GM18861 (cell line): Measurements from ENCODE around the gene ANO7.

Experiments
- ATAC-seq: cut with Tn5 transposase; IDR thresholded peaks from one replicate; pipeline ENCODE4 v1.9.1; 2021; ENCODE audit not compliant: unreplicated experiment

ANO7 gene

DNA sequence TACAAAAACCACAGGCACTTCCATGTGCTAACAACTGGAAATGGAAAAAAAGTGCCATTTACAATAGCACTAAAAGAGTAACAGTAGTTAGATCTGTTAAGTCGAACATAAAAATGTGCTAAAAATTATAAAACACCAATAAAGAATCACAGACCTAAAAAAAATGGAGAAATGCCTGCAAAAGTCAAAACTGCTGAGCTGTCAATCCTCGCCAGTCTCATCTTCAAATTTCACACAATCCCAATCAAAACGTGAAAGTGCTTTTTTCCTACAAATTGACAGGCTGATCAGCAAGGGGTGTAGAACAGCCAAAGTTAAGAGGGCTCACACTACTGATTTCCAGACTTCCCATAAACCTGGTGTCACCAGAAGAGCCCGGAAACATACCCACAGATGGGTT, 53.2 kb downstream of the ANO7 start:
- no peak for ATAC-seq

GRCh38 chr2:241242306-241242705, 53.8 kb downstream of the ANO7 start:
- ATAC-seq, result no peak

- no peak for ATAC-seq
Observed at GRCh38 chr2:241244368-241244767, 55.9 kb downstream of the ANO7 start.

DNA sequence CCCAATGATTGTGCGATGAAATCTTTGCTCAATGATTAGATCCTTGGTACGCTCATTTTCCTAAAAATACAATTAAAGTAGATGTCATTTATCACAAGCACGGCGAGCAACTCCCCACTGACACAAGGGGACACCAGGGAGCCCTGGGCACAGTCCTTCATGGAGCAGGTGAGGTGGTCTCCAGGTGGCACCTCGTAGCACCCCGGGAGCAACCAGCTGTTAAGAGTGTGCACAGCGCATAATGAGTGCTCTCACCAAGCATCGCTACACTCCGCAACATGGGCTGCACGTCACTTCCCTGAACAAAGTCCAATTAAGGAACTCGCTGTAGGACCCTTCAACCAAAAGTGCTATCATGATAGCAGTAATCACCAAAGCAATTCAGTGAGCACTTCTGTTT, 59.8 kb downstream of the ANO7 start:
- no peak for ATAC-seq

DNA sequence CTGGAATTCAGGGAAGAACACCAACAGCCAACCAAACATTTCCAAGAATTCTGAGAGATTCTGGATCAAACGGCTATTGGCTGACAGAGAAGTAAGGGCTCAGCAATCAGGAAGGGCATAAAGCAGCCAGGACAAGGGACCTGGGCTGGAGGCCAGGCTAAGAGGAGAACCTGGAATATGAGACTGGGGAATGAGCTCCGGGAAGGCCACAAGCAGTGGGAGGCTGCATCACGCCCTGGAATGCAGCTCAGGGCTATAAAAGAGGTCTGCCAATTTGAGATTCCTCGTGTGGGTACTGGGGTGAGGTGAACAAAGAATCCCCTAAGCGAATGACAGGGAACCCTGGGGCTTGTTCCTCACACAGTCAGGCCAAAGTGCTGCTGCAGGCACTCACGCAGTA, 60.4 kb downstream of the ANO7 start:
- ATAC-seq, result no peak

DNA sequence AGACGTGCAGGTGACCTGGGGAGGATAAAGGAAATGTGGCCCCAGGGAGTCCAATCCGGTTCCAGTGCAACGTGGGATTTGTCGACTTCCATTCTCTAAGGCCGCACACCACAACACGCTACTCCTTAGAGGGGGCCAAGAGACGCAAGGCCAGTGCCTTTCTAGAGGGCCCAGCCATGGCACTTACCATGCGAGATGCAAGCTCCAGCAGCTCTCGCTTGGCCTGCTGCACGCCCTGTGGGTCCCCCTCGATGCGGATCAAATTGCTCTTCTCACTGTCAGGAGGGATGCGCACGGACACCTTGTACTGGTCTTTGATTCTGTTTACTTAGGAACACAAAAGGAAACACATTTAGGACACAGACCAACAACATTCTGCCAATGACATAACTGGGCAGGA, 61.2 kb downstream of the ANO7 start:
- ATAC-seq, result no peak

- ATAC-seq, result no peak
Observed at GRCh38 chr2:241252778-241253475, 64.5 kb downstream of the ANO7 start.

GRCh38 chr2:241254904-241255351, 66.5 kb downstream of the ANO7 start:
- ATAC-seq, result no peak

DNA sequence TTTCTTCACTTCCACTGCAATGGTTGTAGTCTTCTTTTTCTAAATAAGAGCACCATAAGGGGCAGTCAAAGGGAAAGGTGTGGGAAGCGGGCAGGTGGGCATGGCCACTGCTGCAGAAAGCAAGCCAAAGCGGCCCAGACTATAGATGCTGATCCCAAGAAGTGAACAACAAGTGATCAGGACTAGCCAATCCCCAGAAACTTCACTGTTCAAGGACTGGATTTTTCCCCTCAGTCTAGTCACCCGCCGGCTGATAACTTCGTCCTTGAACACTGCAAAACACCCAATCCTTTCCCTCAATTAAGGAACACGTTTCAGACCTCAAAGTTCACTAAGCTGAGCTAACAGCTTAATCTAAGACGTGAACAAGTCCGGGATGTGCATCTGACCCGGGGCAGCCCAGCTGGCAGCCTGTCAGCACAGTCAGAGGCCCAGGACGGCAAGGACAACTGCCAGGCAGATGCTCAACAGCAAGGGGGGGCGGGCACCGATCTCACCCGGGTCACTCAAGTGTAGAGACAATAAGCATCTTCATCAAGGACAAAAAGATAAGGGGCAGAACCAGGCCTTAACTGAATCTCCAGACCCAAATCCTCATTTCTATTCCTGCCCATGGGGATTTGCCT, 67.2 kb downstream of the ANO7 start:
- ATAC-seq, result no peak

GRCh38 chr2:241256168-241256545, 67.7 kb downstream of the ANO7 start:
- ATAC-seq, result no peak

DNA sequence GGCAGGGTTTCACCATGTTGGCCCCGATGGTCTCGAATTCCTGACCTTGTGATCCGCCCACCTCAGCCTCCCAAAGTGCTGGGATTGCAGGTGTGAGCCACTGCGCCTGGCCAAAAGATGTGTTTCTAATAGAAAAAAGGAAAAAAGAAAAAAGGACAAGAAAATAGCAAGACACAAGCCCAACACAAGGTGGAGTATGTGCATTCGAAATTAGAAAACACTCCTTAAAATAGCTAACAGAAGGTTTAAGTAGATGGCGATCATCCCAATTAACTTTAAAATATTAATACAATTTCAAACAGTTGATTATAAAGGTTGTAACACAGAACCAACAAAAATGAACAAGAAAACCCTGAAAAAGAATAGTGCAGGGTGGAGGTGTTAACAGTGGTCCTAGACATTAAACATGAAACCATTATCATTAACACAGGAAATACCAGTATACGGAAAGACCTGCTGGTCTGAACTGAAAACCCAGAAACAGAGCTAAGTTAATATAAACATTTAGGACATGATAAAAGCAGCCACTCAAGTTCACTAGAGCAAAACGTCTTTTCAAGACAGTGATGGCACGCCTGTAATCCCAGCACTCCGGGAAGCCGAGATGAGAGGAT, 69.0 kb downstream of the ANO7 start:
- no peak for ATAC-seq

DNA sequence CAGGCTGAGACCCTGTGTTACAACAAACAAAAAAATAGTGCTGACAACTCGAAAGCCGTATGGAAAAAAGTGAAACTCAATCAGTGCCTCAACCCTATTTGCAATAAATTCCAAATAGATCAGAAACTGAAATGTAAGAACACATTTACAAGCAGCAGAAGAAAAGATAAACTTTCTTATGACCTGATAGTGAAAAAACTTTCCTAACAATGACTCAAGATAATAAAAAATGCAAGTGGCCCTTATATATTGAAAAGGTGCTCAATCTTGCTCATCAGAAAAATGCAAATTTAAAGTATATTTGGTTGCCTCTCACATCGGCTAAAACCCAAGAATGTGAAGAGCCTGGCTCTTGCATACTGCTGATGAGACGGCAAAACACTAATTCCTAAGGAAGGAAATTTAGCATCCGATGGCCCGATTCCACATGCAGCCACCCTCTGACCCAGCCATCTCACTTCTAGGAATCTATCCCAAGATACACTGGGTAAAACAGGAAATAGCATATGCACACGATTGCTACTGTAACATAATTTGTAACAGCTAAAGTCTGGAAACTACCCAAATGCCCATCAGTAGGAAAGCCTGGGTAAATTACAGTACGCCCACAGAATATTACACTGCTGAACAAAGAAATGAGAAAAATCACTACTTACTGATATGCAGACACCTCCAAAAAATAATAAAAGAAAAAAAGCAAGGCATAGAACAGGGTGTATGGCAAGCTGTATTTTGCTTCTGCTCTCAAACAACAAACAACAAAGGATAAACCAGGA, 70.2 kb downstream of the ANO7 start:
- no peak for ATAC-seq

GRCh38 chr2:241260911-241261310, 72.4 kb downstream of the ANO7 start:
- ATAC-seq, result no peak

DNA sequence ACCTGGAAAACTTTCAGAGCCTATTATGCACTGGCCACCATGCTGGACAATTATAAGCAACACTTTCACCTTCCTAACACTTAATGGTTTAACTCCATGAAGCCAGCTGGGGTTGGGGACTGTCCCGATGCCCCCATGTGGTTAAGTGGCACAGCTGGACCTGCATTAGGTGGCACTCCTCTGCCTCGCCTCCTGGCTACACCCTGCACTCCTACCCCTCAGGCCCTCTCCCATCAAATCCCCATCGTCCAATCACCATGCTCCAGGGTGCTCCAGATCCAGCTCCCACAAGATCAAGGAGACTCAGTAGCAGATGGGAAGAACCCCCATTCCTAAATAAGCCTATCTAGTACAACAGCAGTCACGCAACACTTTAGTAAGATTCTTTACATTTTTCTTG, 73.2 kb downstream of the ANO7 start:
- no peak for ATAC-seq

DNA sequence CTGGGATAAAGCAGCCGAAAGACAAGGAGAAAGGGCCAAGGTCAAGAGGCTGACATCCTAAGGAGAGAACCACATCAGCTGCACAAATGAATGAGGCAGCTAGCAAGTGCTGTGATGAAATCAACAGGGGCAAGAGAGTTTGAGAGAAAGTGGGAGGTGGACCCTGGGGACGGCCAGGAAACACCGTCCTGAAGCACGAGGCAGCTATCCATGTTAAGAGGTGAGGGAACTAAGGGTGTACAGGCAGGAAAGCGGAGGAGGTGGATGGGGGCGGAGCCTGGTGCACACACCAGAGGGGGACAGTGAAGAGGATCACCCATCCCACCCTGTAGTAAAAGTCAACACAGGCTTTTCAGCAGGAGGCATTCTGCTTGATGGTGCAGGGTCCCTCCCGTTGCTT, 74.6 kb downstream of the ANO7 start:
- no peak for ATAC-seq

GRCh38 chr2:241265506-241265905, 77.0 kb downstream of the ANO7 start:
- ATAC-seq, result no peak

- ATAC-seq, result no peak
Observed at GRCh38 chr2:241267249-241268067, 79.0 kb downstream of the ANO7 start.

DNA sequence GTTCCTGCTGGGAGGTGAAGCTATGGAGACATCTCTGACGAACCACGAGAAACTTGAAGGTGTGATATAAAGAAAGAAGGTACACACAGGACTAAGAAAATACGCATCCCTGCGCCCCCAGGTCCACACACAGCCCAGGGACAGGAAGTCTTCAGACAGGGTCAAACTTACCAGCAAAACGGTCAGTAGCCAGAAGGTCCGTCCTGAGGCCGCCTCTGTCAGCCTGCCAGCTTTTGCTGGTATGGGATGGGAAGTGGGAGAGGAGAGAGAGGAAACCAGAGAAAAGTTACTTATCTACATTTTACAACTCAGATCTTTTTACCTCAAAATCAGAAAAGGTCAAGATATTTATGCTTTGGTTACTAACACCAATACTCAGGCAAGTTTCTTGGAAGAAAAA, 79.8 kb downstream of the ANO7 start:
- ATAC-seq, result no peak

DNA sequence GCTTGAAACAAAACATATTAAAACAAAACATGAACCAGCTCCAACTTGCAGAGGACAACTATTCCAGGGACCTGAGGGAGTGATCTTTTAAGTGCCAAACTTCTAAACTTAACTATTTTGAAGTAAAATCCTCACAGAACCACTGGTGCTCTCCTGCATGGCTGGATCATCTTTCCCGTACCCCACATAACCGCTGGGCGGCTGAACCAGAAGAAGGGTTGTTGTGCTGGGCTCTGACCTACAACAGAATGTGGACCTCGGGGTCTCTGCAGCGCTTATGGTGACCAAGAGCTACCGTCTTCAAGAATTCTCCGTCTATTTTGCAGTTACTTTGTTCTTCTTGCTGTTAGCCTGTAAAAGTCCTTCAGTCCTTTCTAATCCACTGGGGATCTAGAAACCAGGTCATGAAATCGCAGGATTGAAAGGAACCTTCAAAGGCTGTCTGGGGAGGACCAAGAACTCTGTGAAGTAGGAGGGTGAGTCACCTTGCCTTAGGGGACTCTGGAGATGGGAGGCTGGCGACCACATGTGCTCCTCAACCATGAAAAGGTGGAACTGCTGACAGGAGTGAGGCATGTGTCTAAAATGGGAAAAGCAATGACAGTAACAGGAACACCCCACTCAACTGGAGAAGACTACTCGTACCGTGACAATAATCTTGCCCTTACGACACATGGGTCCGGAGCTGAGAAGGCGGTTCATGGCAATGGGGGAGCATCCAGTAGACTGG, 80.4 kb downstream of the ANO7 start:
- ATAC-seq, result no peak
